Thyroid gland (tissue), 4 donors: ENCODE data around the gene EFNA5.

Experiments
- CTCF ChIP-seq, 6 experiments: fragments of 200-600 bp in 3 of 6; fragments of 450-650 bp in 3 of 6; sonication (generic) in 3 of 6; IDR thresholded peaks; one replicate each; pipeline ENCODE4 v1.5.1; 2016 to 2019; ENCODE audit warnings: antibody characterized with exemption in 6 of 6, mild to moderate bottlenecking in 2 of 6, inconsistent platforms in 1 of 6, moderate library complexity in 1 of 6
- POLR2A ChIP-seq, 2 donors: fragments of 450-650 bp; IDR thresholded peaks; one replicate each; pipeline ENCODE4 v1.6.1; 2017; ENCODE audit warnings: antibody characterized with exemption in 2 of 2, mild to moderate bottlenecking in 2 of 2, moderate library complexity in 1 of 2

GRCh38 chr5:107576155-107576554 lies 94.6 kb downstream of the EFNA5 start:
- TF ChIP-seq CTCF (IDR thresholded peaks at IDR 0.05) (no peak), POLR2A (IDR thresholded peaks at IDR 0.05) (no peak)
